HAP-1 (cell line): ENCODE data around the gene NOS1AP.
"Not testable (repeated sequence)": the region's sequence is repeated elsewhere in the genome, so short reads cannot be mapped to it uniquely, and the experiment has no call there.

Experiments
- DNase-seq, 2 experiments: peaks; one replicate each; pipeline ENCODE4 v3.0.0-alpha.2; 2016 to 2020; ENCODE audit warnings: low spot score in 2 of 2
- H3K27me3 ChIP-seq: fragments of 250-450 bp; sonication (Bioruptor Pico); 2 replicates; pipeline ENCODE4 v1.5.1; 2020; ENCODE audit warnings: low read depth, mild to moderate bottlenecking, moderate library complexity
- H3K36me3 ChIP-seq: fragments of 250-450 bp; sonication (Bioruptor Pico); replicated peaks from 2 replicates; pipeline ENCODE4 v1.5.1; 2020; ENCODE audit warnings: mild to moderate bottlenecking
- H3K4me1 ChIP-seq: fragments of 250-450 bp; sonication (Bioruptor Pico); 2 replicates; pipeline ENCODE4 v1.5.1; 2020; ENCODE audit warnings: mild to moderate bottlenecking
- H3K4me3 ChIP-seq: fragments of 250-450 bp; sonication (Bioruptor Pico); 2 replicates; pipeline ENCODE4 v1.5.1; 2020; ENCODE audit warnings: mild to moderate bottlenecking, moderate library complexity
- H3K9me3 ChIP-seq: fragments of 250-450 bp; sonication (Bioruptor Pico); 2 replicates; pipeline ENCODE4 v1.5.1; 2020; ENCODE audit warnings: mild to moderate bottlenecking, moderate library complexity
- in situ Hi-C: fragments of 300-500 bp; cut with MboI; formaldehyde crosslinking; loops from 3 replicates; pipeline ENCODE4 v1.14.3; 2020; ENCODE audit warnings: low sequenced_read_pairs, inconsistent platforms, mixed read lengths

The NOS1AP gene

DNA sequence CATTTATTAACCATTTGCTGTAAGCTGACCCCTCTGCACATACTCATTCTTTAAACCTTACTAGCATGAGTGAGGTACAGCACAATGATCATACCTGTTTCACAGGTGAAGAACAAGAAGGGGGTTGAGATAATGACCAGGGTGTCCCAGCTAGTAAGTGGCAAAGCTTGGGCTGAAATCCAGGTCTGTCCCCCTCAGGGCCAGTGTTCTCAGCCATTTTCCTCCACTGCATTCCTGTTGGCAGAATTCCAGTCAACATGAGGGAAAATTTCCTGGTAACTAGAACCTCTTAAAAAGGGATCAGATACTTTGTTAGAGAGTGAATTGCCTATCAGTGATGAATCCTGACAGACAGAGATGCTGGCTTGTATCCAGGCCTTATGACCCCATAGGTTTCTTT lies 259.0 kb downstream of the NOS1AP start:
- H3K9me3 ChIP-seq, result no peaks in the 10 kb centered on the region
- DNase-seq, result no peak
- no peaks in the 10 kb centered on the region for H3K4me1 ChIP-seq
- no peaks in the 10 kb centered on the region for H3K36me3 ChIP-seq
- H3K4me3 ChIP-seq, result no peak overlapping the region
- H3K27me3 ChIP-seq, result no peaks in the 10 kb centered on the region; the same call in 1 of the 2 replicates
- in situ Hi-C loops, result no loop called here

DNA sequence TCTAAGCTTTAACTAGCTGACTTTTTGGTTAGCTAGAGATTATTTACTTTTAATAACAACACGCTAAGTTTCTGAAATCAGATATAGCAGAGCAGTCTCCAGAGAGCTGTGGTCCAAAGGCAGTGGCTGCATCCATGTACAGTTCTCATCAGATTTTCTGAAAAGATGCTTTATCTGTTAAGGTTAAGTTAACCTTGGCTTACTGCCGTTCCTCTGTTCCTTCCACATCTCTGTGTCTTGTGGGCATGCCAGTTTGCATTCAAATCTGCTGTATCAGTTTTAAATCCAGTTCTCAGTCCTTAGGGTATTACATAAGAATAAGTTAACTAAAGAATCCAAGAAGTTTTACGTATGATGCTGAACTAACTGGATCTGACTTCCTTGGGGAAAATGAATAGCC lies 260.3 kb downstream of the NOS1AP start:
- no peak for DNase-seq
- in situ Hi-C loops, result no loop called here
- H3K36me3 ChIP-seq, result no peaks in the 10 kb centered on the region
- H3K4me1 ChIP-seq, result peaks cover 4% of the 10 kb centered on the region
- no peaks in the 10 kb centered on the region; the same call in 1 of the 2 replicates for H3K27me3 ChIP-seq
- H3K9me3 ChIP-seq, result no peaks in the 10 kb centered on the region
- H3K4me3 ChIP-seq, result no peak overlapping the region

DNA sequence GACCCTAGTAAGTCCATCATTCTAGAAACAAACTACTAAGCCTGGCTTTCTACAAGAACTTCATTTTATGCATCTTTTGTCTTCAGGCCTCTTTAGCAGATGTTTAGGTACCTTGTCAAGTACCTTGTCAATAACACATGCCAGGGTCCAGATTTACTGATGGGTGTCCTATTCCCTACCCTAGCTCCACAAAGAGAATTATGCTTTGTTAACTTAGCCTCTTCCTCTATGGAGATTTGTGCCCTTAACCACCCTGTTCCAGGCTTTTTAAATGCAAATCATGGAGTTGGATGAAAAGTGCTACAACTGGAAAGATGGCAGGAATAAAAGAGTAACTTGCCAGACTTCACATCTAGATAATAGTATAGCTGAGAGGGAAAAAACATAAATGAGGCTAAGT lies 264.5 kb downstream of the NOS1AP start:
- no peaks in the 10 kb centered on the region for H3K36me3 ChIP-seq
- peak in 1 of 2 experiments; percentile 57 for DNase-seq
- no peaks in the 10 kb centered on the region for H3K9me3 ChIP-seq
- no peak overlapping the region for H3K4me3 ChIP-seq
- in situ Hi-C loops, result no loop called here
- no peaks in the 10 kb centered on the region; the same call in 1 of the 2 replicates for H3K27me3 ChIP-seq
- H3K4me1 ChIP-seq, result peaks cover 4% of the 10 kb centered on the region

DNA sequence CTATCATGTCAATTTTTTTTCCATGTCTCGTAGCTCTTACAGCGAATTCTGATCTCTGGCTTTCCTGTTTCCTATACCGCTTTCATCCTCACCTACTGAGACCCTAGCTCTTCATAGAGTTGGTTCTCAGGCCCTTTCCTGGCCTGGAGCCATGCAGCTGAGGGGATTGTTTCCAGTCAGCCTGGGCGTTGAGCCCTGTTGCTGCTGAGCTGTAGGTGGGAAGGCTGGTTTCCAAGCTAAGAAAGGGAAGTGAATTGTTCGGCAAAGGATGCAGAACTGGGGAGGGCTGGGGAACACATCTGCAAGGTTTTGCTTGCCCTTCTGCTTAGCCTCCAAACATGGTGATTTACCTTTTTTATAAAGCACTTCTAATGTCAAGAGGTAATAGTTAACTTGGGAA lies 265.6 kb downstream of the NOS1AP start:
- Histone ChIP-seq H3K4me3 (no peak overlapping the region), H3K9me3 (no peaks in the 10 kb centered on the region), H3K36me3 (no peaks in the 10 kb centered on the region), H3K27me3 (no peaks in the 10 kb centered on the region; the same call in 1 of the 2 replicates), H3K4me1 (peaks cover 4% of the 10 kb centered on the region)
- DNase-seq, result no peak
- in situ Hi-C loops, result no loop called here

DNA sequence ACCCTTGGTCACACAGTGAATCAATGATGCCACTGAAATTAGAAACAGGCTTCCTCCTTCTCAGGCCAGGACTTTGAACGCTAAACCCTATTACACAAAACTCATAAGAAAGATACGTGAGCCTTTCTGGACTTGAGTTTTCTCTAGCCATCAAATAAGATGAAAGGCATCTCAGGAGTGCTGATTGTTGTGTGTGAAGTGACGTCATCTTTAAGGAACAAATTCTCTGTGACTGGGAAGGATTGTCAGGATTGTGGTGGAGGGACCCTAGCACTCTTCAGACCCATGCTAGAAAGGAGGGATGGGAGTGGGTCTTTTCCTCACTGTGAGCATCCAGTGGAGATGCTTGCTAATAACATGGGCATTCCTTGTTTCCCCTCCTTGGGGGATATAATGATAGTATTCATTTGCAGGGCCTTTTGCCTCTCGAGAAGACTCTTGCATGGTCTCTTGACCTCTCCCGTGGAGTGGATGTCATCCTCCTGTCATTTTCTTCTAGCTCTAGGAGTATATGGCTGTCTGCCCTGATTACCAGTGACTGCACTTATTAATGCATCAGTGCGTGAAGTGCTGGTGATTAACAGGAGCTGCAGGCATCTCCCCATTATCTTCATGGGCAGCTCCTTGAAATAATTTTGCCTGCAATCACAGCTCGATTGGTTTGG lies 267.3 kb downstream of the NOS1AP start:
- no peaks in the 10 kb centered on the region for H3K9me3 ChIP-seq
- in situ Hi-C loops, result no loop called here
- no peak for DNase-seq
- peaks cover 4% of the 10 kb centered on the region for H3K4me1 ChIP-seq
- no peaks in the 10 kb centered on the region for H3K36me3 ChIP-seq
- no peak overlapping the region for H3K4me3 ChIP-seq
- no peaks in the 10 kb centered on the region for H3K27me3 ChIP-seq

DNA sequence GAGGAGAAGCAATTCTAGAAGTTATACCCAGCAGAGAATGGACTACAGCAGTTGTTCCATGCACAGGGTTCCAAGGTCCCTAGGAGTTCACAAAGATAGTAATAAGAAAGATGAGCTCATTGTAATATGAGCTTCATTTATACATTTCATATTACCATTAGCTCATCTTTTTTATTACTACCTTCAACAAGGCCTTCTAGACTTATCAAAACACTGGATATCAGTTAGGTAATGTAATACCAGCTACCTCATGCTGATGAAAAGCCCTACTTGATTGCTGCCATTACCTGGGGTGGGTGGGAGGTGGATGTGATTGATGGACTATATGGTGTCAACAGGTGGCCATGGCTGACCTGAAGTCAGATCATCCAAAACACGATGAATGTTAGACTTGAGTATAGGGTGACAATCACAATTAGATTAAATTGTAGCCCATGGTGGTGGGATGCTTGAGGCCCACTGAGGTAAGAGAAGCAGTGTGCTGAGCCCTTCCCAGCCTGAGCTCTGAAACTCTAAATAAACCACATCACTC lies 273.0 kb downstream of the NOS1AP start:
- DNase-seq, result no peak
- H3K27me3 ChIP-seq, result no peaks in the 10 kb centered on the region
- no peaks in the 10 kb centered on the region for H3K36me3 ChIP-seq
- in situ Hi-C loops, result no loop called here
- H3K9me3 ChIP-seq, result no peaks in the 10 kb centered on the region
- H3K4me1 ChIP-seq, result peaks cover 4% of the 10 kb centered on the region
- H3K4me3 ChIP-seq, result no peak overlapping the region

DNA sequence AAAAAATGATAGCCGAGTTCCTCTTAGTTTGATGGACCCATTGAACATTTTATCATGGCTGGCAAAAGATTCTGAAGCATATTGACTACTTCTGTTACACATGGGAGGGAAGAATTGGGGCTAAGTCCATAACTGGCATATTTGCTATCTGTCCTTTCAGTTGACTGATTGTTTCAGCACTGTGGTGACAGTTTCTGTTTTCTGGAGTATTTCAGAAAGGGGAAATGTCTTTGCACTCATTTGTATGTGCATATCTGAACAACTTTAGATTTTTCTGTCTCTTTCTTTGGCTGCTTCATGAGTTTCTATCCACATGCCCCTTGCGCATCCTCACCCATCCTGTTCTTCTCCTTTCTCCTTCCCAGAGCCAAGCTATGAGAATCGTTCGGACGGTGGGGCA lies 274.0 kb downstream of the NOS1AP start:
- no peak for DNase-seq
- Histone ChIP-seq H3K36me3 (no peaks in the 10 kb centered on the region), H3K9me3 (no peaks in the 10 kb centered on the region), H3K27me3 (no peaks in the 10 kb centered on the region), H3K4me1 (peaks cover 4% of the 10 kb centered on the region), H3K4me3 (no peak overlapping the region)
- in situ Hi-C loops, result no loop called here

DNA sequence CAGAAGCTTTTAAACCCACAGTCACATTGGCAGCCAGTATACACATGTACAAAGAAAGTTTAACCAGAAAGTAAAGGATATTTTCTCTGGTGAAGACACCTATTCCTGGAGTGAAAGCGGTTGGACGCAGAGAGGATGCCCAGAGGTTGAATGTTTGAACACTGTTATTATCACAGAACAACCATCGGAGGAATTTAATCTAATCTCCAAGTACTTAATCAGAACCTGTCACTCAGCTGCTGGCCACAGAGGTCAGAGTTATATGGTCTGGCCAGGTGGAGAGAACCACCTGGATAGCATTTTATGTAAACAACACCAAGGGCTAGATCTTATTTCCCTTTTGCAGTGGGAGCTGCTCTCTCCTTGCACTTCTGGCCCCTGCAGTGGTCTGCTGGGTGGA lies 277.8 kb downstream of the NOS1AP start:
- DNase-seq, result no peak
- H3K4me3 ChIP-seq, result no peak overlapping the region
- no peaks in the 10 kb centered on the region for H3K9me3 ChIP-seq
- H3K36me3 ChIP-seq, result no peaks in the 10 kb centered on the region
- in situ Hi-C loops, result no loop called here
- H3K27me3 ChIP-seq, result no peaks in the 10 kb centered on the region
- H3K4me1 ChIP-seq, result peaks cover 4% of the 10 kb centered on the region

DNA sequence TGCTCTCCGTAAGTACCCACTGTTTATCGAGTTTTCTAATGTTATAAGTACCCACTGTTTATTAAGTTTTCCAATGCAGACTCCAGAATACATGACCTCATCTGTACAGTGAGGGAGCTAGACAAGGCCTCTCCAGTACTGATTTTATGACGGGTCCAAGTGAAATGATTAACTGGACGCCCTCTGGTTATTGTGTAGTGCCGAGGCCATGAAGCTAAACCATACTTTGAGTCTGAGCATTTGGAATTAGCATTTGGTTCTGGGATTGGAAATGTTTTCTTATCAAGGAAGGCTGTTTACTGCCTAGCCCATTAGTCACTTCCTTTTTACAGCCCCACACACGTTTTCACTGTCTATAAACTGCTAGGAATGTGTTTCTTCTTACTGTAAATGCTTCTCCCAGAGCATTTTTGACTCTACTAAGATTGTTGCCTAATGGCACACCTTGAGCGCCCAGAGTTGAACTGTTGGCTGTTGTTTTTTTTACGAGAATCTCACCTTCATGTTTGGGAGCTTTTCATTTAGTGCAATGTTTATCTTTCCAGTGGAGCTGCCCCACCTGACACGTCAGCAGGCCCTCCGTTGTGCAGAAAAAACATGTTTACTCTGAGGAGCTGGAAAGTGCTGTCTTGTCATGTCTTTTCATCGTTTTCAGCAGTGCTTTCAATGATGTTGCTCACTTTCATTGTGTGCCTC lies 280.3 kb downstream of the NOS1AP start:
- DNase-seq, result no peak
- no peaks in the 10 kb centered on the region for H3K9me3 ChIP-seq
- H3K4me1 ChIP-seq, result peaks cover 2% of the 10 kb centered on the region
- in situ Hi-C loops, result no loop called here
- H3K4me3 ChIP-seq, result no peak overlapping the region
- no peaks in the 10 kb centered on the region for H3K36me3 ChIP-seq
- no peaks in the 10 kb centered on the region for H3K27me3 ChIP-seq

DNA sequence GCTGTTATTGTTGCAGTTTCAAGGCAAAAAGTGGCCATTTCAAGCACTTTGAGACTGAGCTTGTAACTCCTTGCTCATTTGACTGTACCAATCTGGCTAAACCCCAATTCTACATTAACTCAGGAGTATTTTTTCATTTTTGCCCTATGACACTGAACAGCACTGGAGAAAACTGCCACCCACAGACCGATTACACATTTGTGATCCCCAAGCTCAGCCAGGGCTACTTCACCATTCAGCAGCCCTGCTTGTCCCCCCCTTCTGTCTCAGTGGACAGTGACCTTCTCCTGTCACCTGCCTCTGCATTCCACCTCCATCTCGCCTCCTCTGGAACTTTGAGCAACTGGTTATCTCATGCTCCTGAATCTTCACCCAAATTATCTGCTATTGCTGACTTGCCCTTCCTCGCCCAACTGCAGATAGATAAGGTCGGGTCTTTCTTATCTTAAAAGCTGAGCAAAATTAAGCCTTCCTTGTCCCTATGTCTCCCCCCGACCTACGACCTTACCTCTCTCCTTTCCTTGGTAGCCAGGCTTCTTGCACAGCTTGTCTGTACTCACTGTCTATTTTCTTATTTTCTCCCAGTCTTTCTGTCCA lies 281.9 kb downstream of the NOS1AP start:
- Histone ChIP-seq H3K4me3 (no peak overlapping the region), H3K4me1 (no peaks in the 10 kb centered on the region), H3K36me3 (no peaks in the 10 kb centered on the region), H3K27me3 (no peaks in the 10 kb centered on the region), H3K9me3 (no peaks in the 10 kb centered on the region)
- DNase-seq, result no peak
- in situ Hi-C loops, result no loop called here

DNA sequence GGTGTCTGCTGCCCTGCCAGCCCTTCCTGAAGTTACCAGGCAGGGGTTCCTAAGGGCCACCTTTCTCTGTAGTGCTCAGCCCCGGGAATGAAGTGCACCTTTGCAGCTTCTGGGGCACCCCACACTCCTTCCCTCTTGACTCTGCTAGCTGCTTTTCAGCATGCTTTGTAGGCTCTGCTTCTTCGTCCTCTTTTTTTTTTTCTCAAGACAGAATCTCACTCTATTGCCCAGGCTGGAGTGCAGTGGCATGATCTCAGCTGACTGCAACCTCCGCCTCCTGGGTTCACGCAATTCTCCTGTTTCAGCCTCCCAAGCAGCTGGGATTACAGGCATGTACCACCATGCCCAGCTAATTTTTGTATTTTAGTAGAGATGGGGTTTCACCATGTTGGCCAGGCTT lies 282.4 kb downstream of the NOS1AP start:
- in situ Hi-C loops, H3K4me3 ChIP-seq, DNase-seq, H3K27me3 ChIP-seq, H3K4me1 ChIP-seq, H3K36me3 ChIP-seq, H3K9me3 ChIP-seq: not testable (repeated sequence)

DNA sequence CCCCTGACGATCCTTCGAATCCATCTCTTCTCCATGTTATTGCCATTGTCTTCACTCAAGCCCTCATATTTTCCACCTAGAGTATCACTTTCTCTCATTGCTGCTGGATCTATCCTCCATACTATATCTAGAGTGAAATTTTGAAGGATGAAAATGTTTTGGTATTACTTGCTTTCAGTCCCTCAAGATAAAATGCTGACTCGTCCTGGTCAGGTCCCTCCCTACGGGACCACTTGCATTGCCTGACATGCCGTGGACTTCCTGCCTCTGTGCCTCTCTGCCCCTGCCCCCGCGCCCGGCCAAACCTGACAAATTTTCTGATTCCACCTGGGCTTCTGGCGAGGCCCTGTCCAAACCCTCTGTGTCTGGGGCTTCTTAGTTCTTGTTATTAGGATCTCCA lies 283.6 kb downstream of the NOS1AP start:
- Histone ChIP-seq H3K4me3 (no peak overlapping the region), H3K27me3 (no peaks in the 10 kb centered on the region), H3K9me3 (no peaks in the 10 kb centered on the region), H3K4me1 (no peaks in the 10 kb centered on the region), H3K36me3 (no peaks in the 10 kb centered on the region)
- in situ Hi-C loops, result no loop called here
- no peak for DNase-seq

DNA sequence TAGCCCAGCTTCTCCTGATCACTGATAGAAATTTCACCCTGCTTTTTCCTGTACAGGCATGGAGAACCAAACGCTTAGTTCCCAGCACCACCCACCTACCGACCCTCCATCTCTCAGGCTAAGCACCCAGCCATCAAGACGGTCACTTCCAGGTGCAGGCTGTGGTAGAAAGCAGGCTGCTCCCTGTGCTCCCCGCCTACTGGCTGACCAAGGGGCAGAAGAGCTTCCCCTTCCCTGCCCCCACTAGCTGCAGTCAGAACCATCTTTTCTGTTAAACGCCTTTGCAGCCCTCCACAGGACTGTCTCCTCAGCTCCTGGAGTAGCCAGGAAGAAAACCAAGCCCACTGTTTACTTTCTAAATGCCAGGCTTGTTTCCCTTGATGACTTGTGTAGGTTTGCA lies 284.2 kb downstream of the NOS1AP start:
- Histone ChIP-seq H3K27me3 (no peaks in the 10 kb centered on the region), H3K4me1 (no peaks in the 10 kb centered on the region), H3K9me3 (no peaks in the 10 kb centered on the region), H3K4me3 (no peak overlapping the region), H3K36me3 (no peaks in the 10 kb centered on the region)
- DNase-seq, result no peak
- in situ Hi-C loops, result no loop called here

DNA sequence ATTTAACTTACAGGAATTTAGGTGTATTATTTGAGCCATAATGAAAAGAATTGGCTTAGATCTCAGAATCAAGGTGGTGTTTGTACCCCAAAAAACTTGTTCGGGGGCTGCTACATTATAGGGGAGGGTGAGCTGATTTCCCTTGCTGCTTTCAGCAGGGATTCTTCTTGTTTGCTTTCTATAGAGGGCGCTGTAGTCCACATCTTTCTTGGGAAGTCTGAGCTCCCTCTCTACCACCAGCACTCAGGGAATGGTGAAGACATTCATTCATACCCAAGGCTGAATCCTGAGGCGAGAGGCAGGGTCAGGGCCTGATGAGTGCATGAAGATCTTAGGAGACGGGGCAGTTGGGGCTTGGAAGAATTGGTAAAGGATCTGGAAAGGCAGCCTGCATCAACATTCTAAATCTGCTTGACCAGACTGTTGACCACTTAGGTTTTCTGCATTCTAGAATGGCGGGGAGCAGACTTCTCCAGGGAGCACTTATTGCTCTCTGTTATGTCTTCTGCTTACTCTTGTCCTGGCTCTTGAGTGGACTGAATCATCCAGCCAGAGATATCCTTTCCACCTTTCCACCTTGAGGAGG lies 288.3 kb downstream of the NOS1AP start:
- Histone ChIP-seq H3K4me1 (no peaks in the 10 kb centered on the region), H3K36me3 (no peaks in the 10 kb centered on the region), H3K4me3 (no peak overlapping the region), H3K27me3 (no peaks in the 10 kb centered on the region), H3K9me3 (no peaks in the 10 kb centered on the region)
- peak; percentile 25 to 35 for DNase-seq
- in situ Hi-C loops, result no loop called here
